OCI-LY7 (cell line): ENCODE results near the gene CEP78. TPM values are rescaled to one million over a fixed set of nuclear protein-coding genes. Genes with fewer than 3 reads are reported as not detected.

ENCODE experiments used
- BruUV-seq: library from RNA; stranded (reverse); fragments of 400-500 nt; replicated peaks from 2 replicates; lab custom pipeline; 2021; lab: Mats Ljungman, UMichigan
- CTCF ChIA-PET: fragments of 300-600 bp; sonication (Branson Sonifier 250); formaldehyde crosslinking; loops from one replicate; lab custom pipeline; 2022; ENCODE audit warnings: antibody characterized with exemption; ENCODE audit not compliant: unreplicated experiment; lab: Charles Lee
- POLR2A ChIA-PET: fragments of 300-600 bp; sonication (Branson Sonifier 250); formaldehyde crosslinking; loops from one replicate; lab custom pipeline; 2022; ENCODE audit warnings: antibody characterized with exemption; lab: Charles Lee
- DNase-seq: peaks from one replicate; pipeline ENCODE4 v3.0.0-alpha.2; 2015; ENCODE audit warnings: low spot score
- H2AFZ ChIP-seq: fragments of 200-600 bp; sonication (generic), shearing (Covaris generic); 2 replicates; pipeline ENCODE4 v1.6.1; 2014; ENCODE audit warnings: mild to moderate bottlenecking, antibody characterized with exemption, low read length, moderate library complexity
- H3K27ac ChIP-seq: fragments of 200-600 bp; sonication (generic); 2 replicates; pipeline ENCODE4 v1.5.1; 2014; ENCODE audit warnings: mixed run types, low read depth, mild to moderate bottlenecking, moderate library complexity, low read length, inconsistent platforms; ENCODE audit not compliant: poor library complexity, severe bottlenecking
- H3K36me3 ChIP-seq: fragments of 200-600 bp; sonication (generic); 2 replicates; pipeline ENCODE4 v1.6.1; 2014; ENCODE audit warnings: mild to moderate bottlenecking, antibody characterized with exemption, low read length, moderate library complexity, mixed read lengths; ENCODE audit not compliant: insufficient read depth
- H3K4me1 ChIP-seq: fragments of 200-600 bp; sonication (generic); 2 replicates; pipeline ENCODE4 v1.5.1; 2014; ENCODE audit warnings: mild to moderate bottlenecking, low read length; ENCODE audit not compliant: insufficient read depth, poor library complexity, severe bottlenecking
- H3K4me2 ChIP-seq: fragments of 200-600 bp; sonication (generic); 2 replicates; pipeline ENCODE4 v1.6.1; 2014; ENCODE audit warnings: mild to moderate bottlenecking, low read length
- H3K4me3 ChIP-seq: fragments of 200-600 bp; sonication (generic); 2 replicates; pipeline ENCODE4 v1.5.1; 2014; ENCODE audit warnings: mild to moderate bottlenecking, low read depth, low read length; ENCODE audit not compliant: poor library complexity, severe bottlenecking
- H3K79me2 ChIP-seq: fragments of 200-600 bp; sonication (generic); 2 replicates; pipeline ENCODE4 v1.6.1; 2016; ENCODE audit warnings: low read depth, mild to moderate bottlenecking, low read length, moderate library complexity, mixed read lengths; ENCODE audit not compliant: insufficient read depth
- H3K9me2 ChIP-seq: fragments of 200-600 bp; sonication (generic); 2 replicates; pipeline ENCODE4 v1.6.1; 2016; ENCODE audit warnings: mild to moderate bottlenecking, low read length, mixed read lengths; ENCODE audit not compliant: insufficient read depth
- H3K9me3 ChIP-seq: fragments of 200-600 bp; sonication (generic); 2 replicates; pipeline ENCODE4 v1.6.1; 2014; ENCODE audit warnings: mild to moderate bottlenecking, mixed run types, low read length, mixed read lengths
- H4K20me1 ChIP-seq: fragments of 200-600 bp; sonication (generic); 2 replicates; pipeline ENCODE4 v1.6.1; 2014; ENCODE audit warnings: mild to moderate bottlenecking, antibody characterized with exemption, low read length, moderate library complexity, mixed read lengths; ENCODE audit not compliant: insufficient read depth
- EZH2phosphoT487 ChIP-seq: fragments of 200-600 bp; sonication (generic); IDR thresholded peaks from 2 replicates; pipeline ENCODE4 v1.6.1; 2018; ENCODE audit warnings: low read depth, borderline replicate concordance, mild to moderate bottlenecking, mixed run types, antibody characterized with exemption, low read length, moderate library complexity, mixed read lengths
- intact Hi-C: fragments of 100-400 bp; cut with micrococcal nuclease; formaldehyde crosslinking; loops from one replicate; pipeline ENCODE4 v1.10.0; 2022; ENCODE audit not compliant: unreplicated experiment
- total RNA-seq, 2 experiments: library from RNA; depleted of rRNA in 1 of 2; stranded (reverse); fragments of >200 nt in 1 of 2; shearing (Covaris generic) in 1 of 2; gene quantifications; 2 replicates each; pipeline ENCODE4 v1.2.3, GENCODE V29; 2014 to 2022
- TF ChIP-seq, protein P1 (sequence below): fragments of 200-600 bp; sonication (generic); conservative IDR thresholded peaks from 2 replicates; pipeline ENCODE4 v1.5.1; 2014; ENCODE audit warnings: mild to moderate bottlenecking, antibody characterized with exemption, low read length, moderate library complexity, mixed read lengths

CEP78 gene
- total RNA-seq, 2 experiments from 2014 or later, result 49.5 to 59.3 TPM

DNA sequence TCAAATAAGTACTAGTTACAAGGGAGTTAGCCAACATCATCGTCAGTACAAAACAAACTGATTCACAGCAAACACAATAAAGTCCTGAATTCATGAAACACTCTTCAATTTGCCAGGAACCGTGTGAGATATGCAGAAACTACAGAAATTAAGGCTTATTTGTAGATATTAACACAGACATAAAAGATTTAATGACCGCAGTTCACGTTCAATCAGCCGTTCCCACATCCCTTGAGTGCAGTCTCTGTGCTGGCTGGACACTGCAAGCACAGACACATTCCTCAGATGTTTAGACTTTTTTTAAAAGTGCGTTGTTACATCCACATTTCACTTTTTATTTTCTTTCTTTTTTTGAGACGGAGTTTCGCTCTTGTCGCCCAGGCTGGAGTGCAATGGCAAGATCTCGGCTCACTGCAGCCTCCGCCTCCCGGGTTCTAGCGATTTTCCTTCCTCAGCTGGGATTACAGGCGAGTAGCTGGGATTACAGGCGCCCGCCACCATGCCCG lies 566 bp upstream of the CEP78 start:
- peak overlapping the region; percentile 83 for H3K4me3 ChIP-seq
- peak overlapping the region; percentile 56 for H3K27ac ChIP-seq
- POLR2A ChIA-PET, result interaction anchor here (0.9 to 5.1 kb wide), 4 partner anchors 12 to 61 kb away, joined by 3 to 19 read pairs (median 12); partner anchors contain the start of gene PSAT1
- no peaks in the 10 kb centered on the region for H3K9me2 ChIP-seq
- H3K4me1 ChIP-seq, result peaks cover 33% of the 10 kb centered on the region
- no peaks in the 10 kb centered on the region for H3K9me3 ChIP-seq
- H4K20me1 ChIP-seq, result peaks cover 9% of the 10 kb centered on the region; the same call in 1 of the 2 replicates
- CTCF ChIA-PET, result no interaction called here
- H2AFZ ChIP-seq, result peak overlapping the region; percentile 76; the same call in 1 of the 2 replicates
- intact Hi-C loops, result loop anchor here (5.0 to 10.0 kb wide), 2 partner anchors 103 to 1061 kb away; partner anchors contain the start of gene VPS13A
- TF ChIP-seq, protein P1, sequence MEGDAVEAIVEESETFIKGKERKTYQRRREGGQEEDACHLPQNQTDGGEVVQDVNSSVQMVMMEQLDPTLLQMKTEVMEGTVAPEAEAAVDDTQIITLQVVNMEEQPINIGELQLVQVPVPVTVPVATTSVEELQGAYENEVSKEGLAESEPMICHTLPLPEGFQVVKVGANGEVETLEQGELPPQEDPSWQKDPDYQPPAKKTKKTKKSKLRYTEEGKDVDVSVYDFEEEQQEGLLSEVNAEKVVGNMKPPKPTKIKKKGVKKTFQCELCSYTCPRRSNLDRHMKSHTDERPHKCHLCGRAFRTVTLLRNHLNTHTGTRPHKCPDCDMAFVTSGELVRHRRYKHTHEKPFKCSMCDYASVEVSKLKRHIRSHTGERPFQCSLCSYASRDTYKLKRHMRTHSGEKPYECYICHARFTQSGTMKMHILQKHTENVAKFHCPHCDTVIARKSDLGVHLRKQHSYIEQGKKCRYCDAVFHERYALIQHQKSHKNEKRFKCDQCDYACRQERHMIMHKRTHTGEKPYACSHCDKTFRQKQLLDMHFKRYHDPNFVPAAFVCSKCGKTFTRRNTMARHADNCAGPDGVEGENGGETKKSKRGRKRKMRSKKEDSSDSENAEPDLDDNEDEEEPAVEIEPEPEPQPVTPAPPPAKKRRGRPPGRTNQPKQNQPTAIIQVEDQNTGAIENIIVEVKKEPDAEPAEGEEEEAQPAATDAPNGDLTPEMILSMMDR, result no peak
- TF ChIP-seq EZH2phosphoT487, result no peak
- DNase-seq, result no peak
- TSS peak; percentile 86 for BruUV-seq
- peaks cover 41% of the 10 kb centered on the region for H3K79me2 ChIP-seq
- H3K36me3 ChIP-seq, result peaks cover 14% of the 10 kb centered on the region
- H3K4me2 ChIP-seq, result peak overlapping the region; percentile 96

DNA sequence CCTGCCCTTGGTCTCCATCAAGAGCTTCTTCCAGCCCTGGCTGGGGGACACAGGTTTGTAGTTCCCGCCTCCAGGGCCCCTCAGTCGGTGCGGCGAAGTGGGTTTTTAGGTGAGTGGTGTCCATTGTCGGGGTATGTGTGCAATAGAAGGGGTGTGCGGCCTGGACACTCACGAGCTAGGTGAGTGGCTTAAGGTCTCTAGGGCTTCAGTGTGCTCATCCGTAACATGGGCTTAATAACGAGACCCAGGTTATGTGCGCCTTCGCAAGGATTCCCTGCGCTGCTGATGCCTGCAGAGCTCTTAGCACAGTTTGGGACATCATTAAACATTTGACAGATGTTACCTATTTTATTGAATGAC lies 656 bp downstream of the CEP78 start:
- peaks cover 26% of the 10 kb centered on the region for H3K36me3 ChIP-seq
- DNase-seq, result peak; percentile 32
- H3K79me2 ChIP-seq, result peaks cover 41% of the 10 kb centered on the region
- peaks cover 33% of the 10 kb centered on the region for H3K4me1 ChIP-seq
- peaks cover 9% of the 10 kb centered on the region; the same call in 1 of the 2 replicates for H4K20me1 ChIP-seq
- H3K4me2 ChIP-seq, result peak overlapping the region; percentile 74
- H3K4me3 ChIP-seq, result peak overlapping the region; percentile 83
- CTCF ChIA-PET, result interaction anchor here (1.1 kb wide), 1 partner anchor 19 kb away, joined by 4 read pairs; no protein-coding TSS in a partner anchor
- intact Hi-C loops, result loop anchor here (1.0 to 10.0 kb wide), 5 partner anchors 35 to 1062 kb away; partner anchors contain the start of genes PSAT1 and VPS13A
- TF ChIP-seq, protein P1, result no peak
- TF ChIP-seq EZH2phosphoT487, result no peak
- H3K9me2 ChIP-seq, result no peaks in the 10 kb centered on the region
- peak overlapping the region; percentile 56 for H3K27ac ChIP-seq
- no TSS peak for BruUV-seq
- H3K9me3 ChIP-seq, result no peaks in the 10 kb centered on the region
- peak overlapping the region; percentile 53 for H2AFZ ChIP-seq
- POLR2A ChIA-PET, result interaction anchor here (0.7 to 5.1 kb wide), 10 partner anchors 11 to 203 kb away, joined by 3 to 18 read pairs (median 5); partner anchors contain the start of gene PSAT1
